NCI-H128 (cell line): ENCODE data around the gene ZNF500.
A peak's percentile ranks its signal among the peaks of the same experiment; 100 is the strongest.

Source experiments
- DNase-seq: peaks from one replicate; lab custom pipeline; 2025; ENCODE audit not compliant: unreplicated experiment; lab: John Stamatoyannopoulos, UW

ZNF500 gene

GRCh38 chr16:4766875-4767628 lies at the start of gene ZNF500:
ZNF500 (minus strand) TSS chr16:4767162; CDS start chr16:4765978, 1,184 bp downstream.
- peak; percentile 85 for DNase-seq

- DNase-seq: no peak
Measured at GRCh38 chr16:4814542-4815173, 47.7 kb upstream of the ZNF500 start.

- DNase-seq: no peak
Measured at GRCh38 chr16:4814046-4814445, 47.1 kb upstream of the ZNF500 start.

DNA sequence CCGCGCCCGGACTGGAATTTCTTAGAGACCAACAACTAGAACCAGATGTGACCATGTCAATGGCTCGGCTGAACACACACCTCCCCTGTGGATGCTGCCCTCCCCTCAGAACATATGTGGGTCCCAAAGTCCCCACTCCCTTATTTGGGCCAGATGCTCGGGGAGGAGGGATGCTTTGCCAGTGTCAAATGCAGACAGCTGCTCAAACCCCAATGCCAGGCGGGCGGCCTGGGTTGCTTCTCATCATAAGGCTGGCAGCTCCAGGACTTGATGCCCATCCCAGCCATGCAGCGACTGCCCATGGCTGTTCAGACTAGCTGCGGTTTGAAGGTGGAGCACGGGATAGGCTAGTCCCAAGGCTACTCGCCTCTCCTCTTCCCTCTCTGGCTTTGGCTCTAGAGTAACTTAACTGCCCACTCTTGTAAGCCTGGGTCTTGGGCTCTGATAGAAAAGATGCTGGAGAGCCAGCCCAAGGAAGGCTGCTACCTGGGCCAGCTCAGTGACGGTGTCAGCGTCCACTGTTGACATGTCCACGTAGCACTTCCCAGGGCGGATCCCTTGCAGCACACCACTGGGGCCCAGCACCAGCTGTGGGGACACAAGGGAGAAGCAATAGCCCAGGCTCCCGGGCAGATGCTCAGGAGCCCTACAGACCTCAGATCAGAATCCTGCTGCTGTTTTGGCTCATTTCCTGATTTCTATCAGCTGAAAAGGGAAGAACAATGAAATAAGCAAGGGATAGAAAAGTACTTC lies 46.5 kb upstream of the ZNF500 start:
- no peak for DNase-seq

DNA sequence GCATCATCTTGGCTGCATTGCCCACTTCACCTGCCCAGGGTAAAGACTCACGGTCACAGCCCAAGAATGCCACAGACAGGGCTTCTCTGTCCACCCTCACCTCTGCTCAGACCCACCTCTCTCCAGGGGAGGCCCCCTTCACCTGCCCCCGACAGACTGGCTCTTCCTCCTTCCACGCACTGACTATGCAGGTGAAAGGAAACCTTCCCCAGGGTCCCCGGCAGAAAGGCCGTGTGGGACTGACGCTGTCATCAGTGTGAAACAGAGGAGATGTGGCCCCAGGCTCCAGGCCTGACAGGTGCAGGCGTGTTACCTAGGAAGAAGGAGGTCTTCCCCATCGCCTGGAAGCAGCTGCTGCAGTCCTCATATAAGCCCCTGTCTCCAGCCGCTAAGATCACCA lies 44.8 kb upstream of the ZNF500 start:
- DNase-seq: no peak

DNA sequence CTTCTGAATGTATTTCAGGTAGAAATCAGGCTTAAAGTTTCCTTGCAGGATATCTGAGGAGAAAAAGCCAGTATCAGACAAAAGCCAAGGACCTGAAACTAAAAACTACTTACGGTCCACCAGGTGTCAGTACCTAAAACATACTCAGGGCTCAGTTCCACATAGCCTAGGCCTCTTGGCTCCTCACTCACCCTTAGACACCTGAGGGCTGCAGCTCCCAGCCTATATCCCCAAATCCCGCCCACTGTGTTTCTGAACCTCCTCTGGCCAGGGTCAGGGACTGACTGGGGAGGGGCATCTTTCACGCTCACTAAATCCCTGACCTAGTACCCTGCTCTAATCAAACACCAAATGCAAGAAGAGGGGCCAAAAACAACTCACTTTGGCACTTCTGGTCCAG lies 44.3 kb upstream of the ZNF500 start:
- DNase-seq: no peak

GRCh38 chr16:4806280-4806679 lies 39.3 kb upstream of the ZNF500 start:
- DNase-seq: no peak

- no peak for DNase-seq
Measured at GRCh38 chr16:4805231-4805630, 38.3 kb upstream of the ZNF500 start.

DNA sequence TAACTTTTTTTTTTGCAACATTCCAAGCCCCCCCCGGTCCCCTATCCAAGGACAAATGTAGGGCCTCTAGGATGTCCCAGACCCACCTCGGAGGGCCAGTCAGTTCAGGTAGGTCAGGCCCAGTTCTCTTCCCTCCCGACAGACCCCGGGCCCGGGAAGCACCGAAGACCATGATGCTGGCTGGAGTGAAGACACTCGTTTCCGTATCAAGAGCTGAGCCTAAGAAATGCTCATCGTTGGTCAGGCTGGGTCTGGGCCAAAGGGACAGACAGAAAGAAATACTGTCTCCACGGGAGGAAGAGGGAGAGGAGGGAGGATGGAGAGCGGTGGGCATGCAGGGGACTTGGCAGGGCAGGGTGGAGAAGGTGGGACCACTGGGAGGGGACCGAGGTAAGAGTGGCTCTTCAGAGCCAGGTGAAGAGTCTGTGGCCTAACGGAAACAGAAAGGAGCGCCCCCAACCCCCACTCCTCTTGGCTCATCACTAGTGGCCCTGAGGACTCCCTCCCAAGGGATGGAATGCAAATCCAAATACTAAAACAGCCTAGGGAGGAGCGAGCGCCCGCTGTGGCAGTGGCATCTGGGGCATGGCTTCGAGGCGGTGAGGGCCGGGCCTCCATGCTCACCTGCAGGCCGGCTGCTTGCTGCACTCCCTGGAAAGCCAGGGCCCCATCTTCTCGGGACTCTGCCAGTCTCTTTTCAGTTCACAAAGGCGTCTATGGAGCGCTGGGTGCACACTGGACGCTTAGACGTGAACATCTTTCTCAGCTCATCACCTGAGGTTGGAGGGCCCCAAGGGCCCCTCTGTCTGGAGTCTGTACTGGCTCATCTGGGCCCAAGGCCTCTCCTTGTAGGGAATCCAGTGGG lies 37.2 kb upstream of the ZNF500 start:
- DNase-seq: no peak

GRCh38 chr16:4803401-4803844 lies 36.5 kb upstream of the ZNF500 start:
- no peak for DNase-seq

- DNase-seq: peak; percentile 72
Measured at GRCh38 chr16:4802659-4803287, 35.8 kb upstream of the ZNF500 start.

DNA sequence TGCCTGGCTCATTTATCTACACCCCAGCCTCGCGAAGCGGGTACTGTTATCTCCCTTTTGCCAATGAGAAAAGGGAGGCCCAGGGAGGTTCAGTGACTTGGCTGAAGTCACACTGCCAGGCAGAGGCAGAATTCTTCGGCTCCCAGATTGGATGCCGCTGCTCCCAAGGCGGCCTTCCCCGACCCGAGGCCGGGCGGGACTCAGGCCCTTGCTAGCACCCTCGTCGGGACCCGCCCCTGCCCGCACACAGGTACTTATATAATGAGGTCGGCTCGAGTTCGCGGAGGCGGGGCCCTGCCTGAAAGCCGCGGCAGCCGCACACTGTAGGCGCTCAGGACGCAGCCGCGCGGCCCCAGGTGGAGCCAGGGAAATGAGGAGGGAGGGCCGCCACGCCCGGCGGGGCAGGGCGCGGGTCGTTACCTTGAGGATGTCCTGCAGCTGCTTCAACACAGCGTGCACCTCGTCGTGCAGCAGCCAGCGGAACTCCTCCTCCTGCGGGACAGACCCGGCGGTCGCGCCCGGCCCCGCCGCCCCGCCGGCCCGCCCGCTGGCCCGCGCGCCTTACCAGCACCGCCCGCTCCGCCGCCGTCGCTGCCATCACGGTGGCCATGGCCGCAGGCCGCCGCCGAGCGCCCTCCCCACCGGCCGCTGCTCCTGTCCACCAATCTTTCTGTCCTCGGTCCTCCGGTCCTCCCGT lies 35.1 kb upstream of the ZNF500 start, which contains the start of gene ROGDI:
Gene ROGDI (minus strand): TSS at position 672 of the 697 bp plus-strand sequence. CDS start 62 bp downstream, at position 610.
- peak; percentile 34 for DNase-seq

DNA sequence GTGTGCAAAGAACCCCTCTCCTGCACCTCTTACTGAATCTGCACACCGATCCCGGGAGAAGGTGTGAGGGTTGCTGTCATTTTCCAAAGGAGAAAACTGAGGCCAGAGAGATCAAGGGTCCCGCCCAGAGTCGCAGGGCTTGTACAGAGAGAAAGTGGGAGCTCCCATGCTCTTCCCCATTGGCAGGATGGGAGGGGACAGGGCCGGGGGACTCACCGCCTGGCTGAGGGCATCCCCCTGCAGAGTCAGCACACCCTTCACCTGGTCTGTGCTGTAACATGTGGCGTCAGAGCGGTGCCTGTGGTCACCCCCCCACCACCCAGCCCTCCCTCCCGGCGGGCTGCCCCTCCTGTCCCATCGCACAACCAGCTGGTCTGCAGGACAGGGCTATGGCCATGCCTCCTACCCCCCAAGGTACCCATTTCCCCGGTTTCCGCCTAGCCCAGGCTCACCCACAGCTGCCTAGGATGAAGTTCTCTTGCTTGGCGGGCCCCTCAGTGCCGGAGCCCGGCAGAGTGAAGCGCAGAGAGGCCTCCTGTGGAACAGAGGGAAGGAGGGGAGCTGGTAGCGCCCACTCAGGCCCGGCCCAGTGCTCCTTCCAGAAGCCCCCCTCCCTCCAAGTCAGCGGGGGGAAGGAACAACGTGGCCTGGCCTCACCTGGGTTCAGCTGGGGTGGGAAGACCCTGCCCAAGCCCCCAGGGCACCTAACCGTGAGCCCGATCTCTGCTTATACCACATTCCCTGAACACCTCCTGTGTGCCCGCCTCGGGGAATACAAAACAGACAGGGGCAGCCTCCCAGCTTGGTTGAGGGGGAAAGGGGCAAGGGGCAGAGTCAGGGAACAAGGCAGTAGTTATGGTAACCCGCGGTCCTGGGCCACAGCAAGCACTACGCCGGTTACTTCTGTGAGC lies 34.3 kb upstream of the ZNF500 start:
- DNase-seq: no peak

DNA sequence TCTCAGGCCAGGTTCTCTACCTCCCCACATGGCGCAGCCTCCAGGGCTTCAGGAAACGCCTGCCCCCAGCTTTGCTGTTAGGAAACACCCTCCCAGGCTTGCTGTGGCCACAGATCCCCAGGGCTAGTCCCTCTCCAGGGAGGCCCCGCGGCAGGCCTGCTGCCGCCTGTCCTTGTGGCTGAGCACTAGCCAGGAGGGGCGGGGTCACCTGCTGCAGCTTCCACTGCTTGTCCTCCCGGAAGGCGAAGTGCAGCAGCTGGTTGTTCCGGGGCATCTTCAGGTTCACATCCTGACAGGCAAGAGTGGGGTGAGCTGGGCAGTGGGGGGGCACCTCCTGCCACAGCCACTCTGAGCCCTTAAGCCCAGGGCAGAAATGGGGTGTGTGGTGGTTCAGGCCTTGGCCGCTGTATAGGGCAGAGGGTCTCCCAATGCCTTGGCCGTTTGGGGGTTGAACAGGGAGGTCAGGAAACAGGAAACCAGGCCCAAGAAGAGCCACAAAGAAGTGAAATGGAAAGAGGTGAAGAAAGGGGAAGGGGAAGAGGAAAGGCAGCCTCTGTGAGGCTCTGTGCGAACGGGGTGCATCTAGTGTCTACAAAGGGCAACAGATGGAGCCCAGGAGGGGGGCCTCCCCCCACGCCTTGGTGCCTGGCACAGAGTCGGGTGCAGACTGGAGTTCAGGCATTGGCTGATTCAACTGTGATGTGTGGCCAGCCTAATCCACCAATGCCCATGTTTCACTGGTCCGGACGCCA lies 33.5 kb upstream of the ZNF500 start:
- DNase-seq: no peak

- no peak for DNase-seq
Measured at GRCh38 chr16:4799171-4799855, 32.4 kb upstream of the ZNF500 start.

GRCh38 chr16:4798456-4798855 lies 31.5 kb upstream of the ZNF500 start:
- DNase-seq: no peak

DNA sequence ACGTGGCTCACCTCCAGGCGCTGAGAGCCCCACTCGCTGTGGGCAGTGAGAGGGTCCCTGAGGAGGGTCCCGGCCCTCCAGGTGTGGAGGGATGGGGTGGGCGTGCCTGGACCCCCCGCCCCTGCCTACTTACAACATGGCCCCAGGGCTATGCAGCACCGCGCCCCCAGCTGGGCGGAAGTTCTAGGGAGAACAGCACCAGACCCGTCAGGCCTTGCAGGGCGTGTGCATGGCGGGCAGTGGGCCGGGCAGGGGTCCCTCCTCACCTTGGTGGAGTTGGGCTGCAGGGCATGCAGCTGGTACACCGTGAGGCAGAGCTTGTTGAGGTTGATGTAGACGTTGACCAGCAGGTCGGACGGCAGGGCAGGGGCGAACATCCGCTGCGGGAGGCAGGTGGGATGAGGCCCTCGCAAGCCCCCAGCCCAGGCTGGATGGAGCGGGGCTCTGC lies 30.9 kb upstream of the ZNF500 start:
- no peak for DNase-seq
